GM12875 (cell line): ENCODE measurements around the gene CLIC6.
"Not testable (repeated sequence)": the region's sequence is repeated elsewhere in the genome, so short reads cannot be mapped to it uniquely, and the experiment has no call there.

ENCODE experiments used
- H3K4me3 ChIP-seq: one replicate; pipeline ENCODE4 v1.5.1; 2011; ENCODE audit warnings: low read depth, low read length, control low read depth
- CTCF ChIP-seq: IDR thresholded peaks from 2 replicates; pipeline ENCODE4 v1.5.1; 2011; ENCODE audit warnings: low read depth, mild to moderate bottlenecking, control low read depth, inconsistent platforms, low read length, moderate library complexity, borderline replicate concordance; ENCODE audit not compliant: insufficient read depth

Gene CLIC6

GRCh38 chr21:34707876-34708325 is 39.1 kb downstream of the CLIC6 start:
- no peak for TF ChIP-seq CTCF
- H3K4me3 ChIP-seq, result no peak overlapping the region

GRCh38 chr21:34713621-34714020 is 44.8 kb downstream of the CLIC6 start:
- no peak for TF ChIP-seq CTCF
- H3K4me3 ChIP-seq, result no peak overlapping the region

GRCh38 chr21:34715518-34715917 is 46.7 kb downstream of the CLIC6 start:
- TF ChIP-seq CTCF, result no peak
- no peak overlapping the region for H3K4me3 ChIP-seq

GRCh38 chr21:34715985-34716596 is 47.3 kb downstream of the CLIC6 start:
- TF ChIP-seq CTCF, result no peak
- H3K4me3 ChIP-seq, result no peak overlapping the region

GRCh38 chr21:34718529-34718928 is 49.7 kb downstream of the CLIC6 start:
- H3K4me3 ChIP-seq, result not testable (repeated sequence)

- H3K4me3 ChIP-seq, result no peak overlapping the region
- TF ChIP-seq CTCF, result peak; percentile 88
These were observed 54.0 kb downstream of the CLIC6 start for GRCh38 chr21:34722684-34723300.

- no peak overlapping the region for H3K4me3 ChIP-seq
- TF ChIP-seq CTCF, result no peak
These were observed 55.5 kb downstream of the CLIC6 start for GRCh38 chr21:34724131-34724856.
